ENCODE data around the gene TMEM131L.

Gene TMEM131L

GRCh38 chr4:153434190-153434589 is 32.0 kb upstream of the TMEM131L start:
- Histone ChIP-seq H3K4me2 (ENCODE audit: low read depth, low read length) (peak overlapping the region; percentile 71), H3K4me1 (ENCODE audit: low read length) (peaks cover 17% of the 10 kb centered on the region), H4K20me1 (ENCODE audit: insufficient read depth, low read length) (no peaks in the 10 kb centered on the region), H3K9me3 (replicated peaks; ENCODE audit: insufficient read depth, low read length) (no peaks in the 10 kb centered on the region), H3K36me3 (replicated peaks; ENCODE audit: insufficient read depth, low read length) (no peaks in the 10 kb centered on the region), H3K79me2 (ENCODE audit: low read length) (no peaks in the 10 kb centered on the region), H3F3A (ENCODE audit: insufficient read depth, low read length) (peaks cover 19% of the 10 kb centered on the region), H3K27ac (ENCODE audit: low read length) (no peak overlapping the region), H3K9ac (ENCODE audit: low read length) (no peak overlapping the region), H2AFZ (ENCODE audit: low read length) (no peak overlapping the region), H3K27me3 (replicated peaks; ENCODE audit: insufficient read depth, low read length) (peaks cover 42% of the 10 kb centered on the region), H3K9me2 (replicated peaks; ENCODE audit: insufficient read depth, low read length) (no peaks in the 10 kb centered on the region), H3K4me3 (ENCODE audit: low read length) (no peak overlapping the region)
- no peak for TF ChIP-seq EZH2 (optimal IDR thresholded peaks at IDR 0.05; ENCODE audit: low read depth, low read length)
- TF ChIP-seq EZH2phosphoT487 (IDR thresholded peaks at IDR 0.05; ENCODE audit: low read length), result no peak
- TF ChIP-seq CTCF (IDR thresholded peaks at IDR 0.05; ENCODE audit: low read length), result no peak
- no peak for DNase-seq

- H3K4me2 ChIP-seq (ENCODE audit: low read depth, low read length), result peak overlapping the region; percentile 93
- TF ChIP-seq EZH2 (optimal IDR thresholded peaks at IDR 0.05; ENCODE audit: low read depth, low read length) (no peak), EZH2phosphoT487 (IDR thresholded peaks at IDR 0.05; ENCODE audit: low read length) (no peak), CTCF (IDR thresholded peaks at IDR 0.05; ENCODE audit: low read length) (no peak)
- H2AFZ ChIP-seq (ENCODE audit: low read length), result no peak overlapping the region
These were observed 27.0 kb upstream of the TMEM131L start for GRCh38 chr4:153438916-153439756.

DNA sequence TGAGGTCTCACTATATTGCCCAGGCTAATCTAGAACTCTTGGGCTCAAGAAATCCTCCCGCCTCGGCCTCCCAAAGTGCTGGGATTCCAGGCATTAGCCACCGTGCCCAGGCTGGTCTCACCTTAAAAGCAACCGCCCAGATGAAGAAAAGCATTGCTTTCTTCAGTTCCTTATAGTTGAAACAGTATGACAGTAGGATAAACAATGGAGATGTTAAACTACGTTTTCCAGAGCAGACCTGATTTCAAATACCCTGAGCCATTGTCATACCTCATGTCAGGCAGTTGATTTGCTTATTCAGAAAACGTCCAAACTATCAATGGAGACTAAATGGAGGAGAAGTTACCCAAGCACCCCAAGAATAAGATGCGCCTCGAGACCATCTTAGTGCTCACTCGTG is 26.3 kb upstream of the TMEM131L start:
- H3K27me3 ChIP-seq (replicated peaks; ENCODE audit: insufficient read depth, low read length), result peaks cover 35% of the 10 kb centered on the region
- no peak overlapping the region for H3K9ac ChIP-seq (ENCODE audit: low read length)
- H2AFZ ChIP-seq (ENCODE audit: low read length), result no peak overlapping the region
- H3K36me3 ChIP-seq (replicated peaks; ENCODE audit: insufficient read depth, low read length), result no peaks in the 10 kb centered on the region
- no peak overlapping the region for H3K27ac ChIP-seq (ENCODE audit: low read length)
- no peaks in the 10 kb centered on the region for H3K79me2 ChIP-seq (ENCODE audit: low read length)
- DNase-seq, result no peak
- peaks cover 15% of the 10 kb centered on the region; the same call in 1 of the 2 replicates for H3F3A ChIP-seq (ENCODE audit: insufficient read depth, low read length)
- no peaks in the 10 kb centered on the region for H3K9me3 ChIP-seq (replicated peaks; ENCODE audit: insufficient read depth, low read length)
- TF ChIP-seq EZH2 (optimal IDR thresholded peaks at IDR 0.05; ENCODE audit: low read depth, low read length) (no peak), EZH2phosphoT487 (IDR thresholded peaks at IDR 0.05; ENCODE audit: low read length) (no peak), CTCF (IDR thresholded peaks at IDR 0.05; ENCODE audit: low read length) (no peak)
- H3K4me1 ChIP-seq (ENCODE audit: low read length), result peaks cover 11% of the 10 kb centered on the region
- H4K20me1 ChIP-seq (ENCODE audit: insufficient read depth, low read length), result no peaks in the 10 kb centered on the region
- H3K4me3 ChIP-seq (ENCODE audit: low read length), result no peak overlapping the region
- no peaks in the 10 kb centered on the region for H3K9me2 ChIP-seq (replicated peaks; ENCODE audit: insufficient read depth, low read length)
- H3K4me2 ChIP-seq (ENCODE audit: low read depth, low read length), result peak overlapping the region; percentile 93; the same call in 1 of the 2 replicates

More at GRCh38 chr4:153438916-153439756, 27.0 kb upstream of the TMEM131L start:
- no peaks in the 10 kb centered on the region for H3K9me3 ChIP-seq (replicated peaks; ENCODE audit: insufficient read depth, low read length)
- no peaks in the 10 kb centered on the region for H3K9me2 ChIP-seq (replicated peaks; ENCODE audit: insufficient read depth, low read length)
- H4K20me1 ChIP-seq (ENCODE audit: insufficient read depth, low read length), result no peaks in the 10 kb centered on the region
- peaks cover 16% of the 10 kb centered on the region for H3F3A ChIP-seq (ENCODE audit: insufficient read depth, low read length)
- peak overlapping the region; percentile 40 for H3K4me3 ChIP-seq (ENCODE audit: low read length)
- DNase-seq, result peak; percentile 87
- peaks cover 41% of the 10 kb centered on the region for H3K27me3 ChIP-seq (replicated peaks; ENCODE audit: insufficient read depth, low read length)
- H3K79me2 ChIP-seq (ENCODE audit: low read length), result no peaks in the 10 kb centered on the region
- H3K9ac ChIP-seq (ENCODE audit: low read length), result no peak overlapping the region
- H3K27ac ChIP-seq (ENCODE audit: low read length), result no peak overlapping the region
- H3K4me1 ChIP-seq (ENCODE audit: low read length), result peaks cover 15% of the 10 kb centered on the region
- H3K36me3 ChIP-seq (replicated peaks; ENCODE audit: insufficient read depth, low read length), result no peaks in the 10 kb centered on the region
